Kidney (tissue), 14 donors: Measurements from ENCODE around the gene ARSG. TPM values are rescaled to one million over a fixed set of nuclear protein-coding genes. Genes with fewer than 3 reads are reported as not detected.

ENCODE experiments used
- DNase-seq, 5 donors: peaks; one replicate each; pipeline ENCODE4 v3.0.0-alpha.2; 2013 to 2020
- FAIRE-seq: peaks from 2 replicates; lab custom pipeline; 2012; peaks lifted over from hg19 to GRCh38; lab: Jason Lieb, UNC
- H3K27ac ChIP-seq, 2 donors: one replicate each; pipeline ENCODE4 v1.7.0; 2013; ENCODE audit warnings: low read depth in 2 of 2, low read length in 2 of 2, inconsistent platforms in 1 of 2
- H3K27me3 ChIP-seq: one replicate; pipeline ENCODE4 v1.7.1; 2013; ENCODE audit warnings: low read length, inconsistent platforms; ENCODE audit not compliant: control insufficient read depth, insufficient read depth
- H3K36me3 ChIP-seq, 3 donors: one replicate each; pipeline versions ENCODE4 v1.7.0 to v1.7.1; 2013; ENCODE audit warnings: low read length in 3 of 3, control low read depth in 1 of 3, inconsistent platforms in 1 of 3; ENCODE audit not compliant: insufficient read depth in 3 of 3, control insufficient read depth in 2 of 3
- H3K4me1 ChIP-seq, 3 donors: one replicate each; pipeline versions ENCODE4 v1.7.0 to v1.7.1; 2013; ENCODE audit warnings: low read length in 3 of 3, inconsistent platforms in 1 of 3, low read depth in 1 of 3; ENCODE audit not compliant: control insufficient read depth in 2 of 3, insufficient read depth in 2 of 3
- H3K4me3 ChIP-seq, 3 donors: one replicate each; pipeline versions ENCODE4 v1.7.0 to v1.8.1; 2013; ENCODE audit warnings: low read length in 3 of 3, control low read depth in 1 of 3, inconsistent platforms in 1 of 3
- H3K9ac ChIP-seq, 3 donors: one replicate each; pipeline versions ENCODE4 v1.7.0 to v1.7.1; 2013; ENCODE audit warnings: low read length in 3 of 3, control low read depth in 1 of 3, inconsistent platforms in 1 of 3
- H3K9me3 ChIP-seq, 3 donors: one replicate each; pipeline versions ENCODE4 v1.7.0 to v1.7.1; 2013; ENCODE audit warnings: low read length in 3 of 3, control low read depth in 1 of 3, inconsistent platforms in 1 of 3; ENCODE audit not compliant: control insufficient read depth in 2 of 3, insufficient read depth in 1 of 3
- intact Hi-C: fragments of 100-400 bp; cut with DNase I; formaldehyde crosslinking; loops from one replicate; pipeline ENCODE4 v1.11.1; 2022
- polyA plus RNA-seq: library from polyadenylated mRNA; stranded (reverse); fragments of 350-450 nt; fragmentation: Illumina TruSeq; extraction: RNeasy Lipid Tissue Mini Kit (QIAGEN cat#74804); gene quantifications from one replicate; pipeline ENCODE4 v1.2.3, GENCODE V29; 2014; ENCODE audit warnings: low read depth, low replicate concordance; ENCODE audit not compliant: insufficient read depth
- total RNA-seq: library from RNA; stranded (reverse); fragmentation: NEBNext Ultra II Directional; extraction: Animal tissue kit (Norgen Biotek cat#: 25700); gene quantifications from one replicate; pipeline ENCODE4 v1.2.1, GENCODE V29; 2021
- TF ChIP-seq, protein P1 (sequence below): IDR thresholded peaks from 3 replicates; pipeline ENCODE4 v1.5.1; 2012; ENCODE audit warnings: mild to moderate bottlenecking, moderate library complexity, borderline replicate concordance; ENCODE audit not compliant: insufficient read depth; ENCODE audit errors: extremely low read depth
- donor health status: control.
- donor health status: control.
- donor health status: control.
- donor health status: control.
- donor health status: control.
- donor health status: DM: yes; HTN: yes; CAD: no.
- donor health status: Normal renal cell carcinoma (clear cell type).

Gene ARSG
- total and polyA plus RNA-seq, 2 donors from 2014 or later: 5.0 to 12.6 TPM

DNA sequence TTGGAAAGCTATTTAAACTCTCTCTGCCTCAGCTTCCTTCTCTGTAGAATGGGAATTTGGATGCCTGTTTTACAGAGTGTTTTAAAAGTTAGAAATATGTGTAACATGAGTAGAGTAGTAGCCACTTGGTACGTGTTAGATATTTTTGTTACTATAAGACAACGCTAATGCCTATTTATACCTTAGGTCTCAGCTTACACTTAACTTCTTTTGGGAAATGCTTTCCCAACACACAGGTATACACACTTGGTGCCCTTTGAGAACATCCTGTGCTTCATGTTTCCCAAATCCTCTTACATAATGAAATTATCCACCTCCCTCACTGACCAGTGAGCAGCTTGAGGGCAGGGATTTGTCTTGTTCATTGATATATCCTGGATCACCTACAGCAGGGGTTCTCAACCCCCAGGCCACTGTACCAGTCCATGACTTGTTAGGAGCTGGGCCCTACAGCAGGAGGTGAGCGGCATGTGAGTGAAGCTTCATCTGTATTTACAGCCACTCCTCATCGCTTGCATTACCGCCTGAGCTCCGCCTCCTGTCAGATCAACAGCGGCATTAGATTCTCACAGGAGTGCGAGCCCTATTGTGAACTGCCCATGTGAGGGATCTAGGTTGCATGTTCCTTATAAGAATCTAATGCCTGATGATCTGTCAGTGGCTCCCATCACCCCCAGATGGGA lies 33.5 kb downstream of the ARSG start:
- Histone ChIP-seq H3K9ac (no peak overlapping the region), H3K9me3 (no peaks in the 10 kb centered on the region), H3K36me3 (no peaks in the 10 kb centered on the region), H3K4me1 (no peaks in the 10 kb centered on the region), H3K4me3 (no peak overlapping the region), H3K27me3 (no peaks in the 10 kb centered on the region), H3K27ac (no peak overlapping the region)
- TF ChIP-seq, protein P1, sequence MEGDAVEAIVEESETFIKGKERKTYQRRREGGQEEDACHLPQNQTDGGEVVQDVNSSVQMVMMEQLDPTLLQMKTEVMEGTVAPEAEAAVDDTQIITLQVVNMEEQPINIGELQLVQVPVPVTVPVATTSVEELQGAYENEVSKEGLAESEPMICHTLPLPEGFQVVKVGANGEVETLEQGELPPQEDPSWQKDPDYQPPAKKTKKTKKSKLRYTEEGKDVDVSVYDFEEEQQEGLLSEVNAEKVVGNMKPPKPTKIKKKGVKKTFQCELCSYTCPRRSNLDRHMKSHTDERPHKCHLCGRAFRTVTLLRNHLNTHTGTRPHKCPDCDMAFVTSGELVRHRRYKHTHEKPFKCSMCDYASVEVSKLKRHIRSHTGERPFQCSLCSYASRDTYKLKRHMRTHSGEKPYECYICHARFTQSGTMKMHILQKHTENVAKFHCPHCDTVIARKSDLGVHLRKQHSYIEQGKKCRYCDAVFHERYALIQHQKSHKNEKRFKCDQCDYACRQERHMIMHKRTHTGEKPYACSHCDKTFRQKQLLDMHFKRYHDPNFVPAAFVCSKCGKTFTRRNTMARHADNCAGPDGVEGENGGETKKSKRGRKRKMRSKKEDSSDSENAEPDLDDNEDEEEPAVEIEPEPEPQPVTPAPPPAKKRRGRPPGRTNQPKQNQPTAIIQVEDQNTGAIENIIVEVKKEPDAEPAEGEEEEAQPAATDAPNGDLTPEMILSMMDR: no peak
- DNase-seq: no peak
- intact Hi-C loops: no loop called here
- no peak for FAIRE-seq

DNA sequence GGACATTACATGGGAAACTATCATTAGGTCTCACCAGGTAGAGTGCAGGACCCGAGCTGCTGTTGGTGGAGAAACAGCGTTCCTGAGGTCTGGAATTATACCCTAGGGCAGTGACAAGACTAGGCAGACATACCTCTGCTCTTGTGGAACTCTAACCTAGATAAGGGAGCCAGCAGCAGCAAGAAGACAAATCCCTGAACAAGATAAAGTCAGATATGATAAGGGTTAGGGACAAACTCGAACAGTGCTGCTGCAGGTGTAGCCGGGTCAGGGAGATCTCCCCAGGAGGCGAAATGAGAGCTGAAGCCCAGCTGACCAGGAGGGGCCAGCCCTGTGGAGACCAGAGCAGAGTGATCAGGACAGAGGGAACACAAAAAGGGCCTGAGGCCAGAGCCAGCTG lies 34.7 kb downstream of the ARSG start:
- DNase-seq (no peak), FAIRE-seq (no peak)
- TF ChIP-seq, protein P1: no peak
- no peaks in the 10 kb centered on the region for H3K4me1 ChIP-seq
- no peak overlapping the region for H3K9ac ChIP-seq
- H3K27ac ChIP-seq: no peak overlapping the region
- no peak overlapping the region for H3K4me3 ChIP-seq
- H3K36me3 ChIP-seq: no peaks in the 10 kb centered on the region
- intact Hi-C loops: no loop called here
- H3K9me3 ChIP-seq: no peaks in the 10 kb centered on the region
- H3K27me3 ChIP-seq: no peaks in the 10 kb centered on the region

DNA sequence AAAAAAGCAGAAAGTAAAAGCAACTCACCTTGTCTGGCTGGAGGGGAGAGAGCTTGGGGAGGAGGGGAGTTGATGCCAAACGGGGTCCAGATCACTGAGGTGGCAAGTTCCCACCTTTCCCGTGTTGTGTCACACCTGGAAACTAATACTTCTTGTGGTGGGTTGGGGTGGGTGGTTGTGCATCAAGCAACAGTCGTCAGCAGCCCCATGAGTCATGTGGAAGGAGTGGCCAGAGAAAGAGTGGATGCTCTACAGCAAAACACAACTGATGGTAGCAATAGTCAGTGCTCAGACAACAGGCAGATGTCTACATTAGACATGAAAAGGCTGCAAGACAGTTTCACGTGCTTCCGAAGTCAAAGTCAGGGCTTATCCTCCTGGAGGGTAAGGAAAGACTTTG lies 35.4 kb downstream of the ARSG start:
- no peak for FAIRE-seq
- Histone ChIP-seq H3K9ac (no peak overlapping the region), H3K4me1 (no peaks in the 10 kb centered on the region), H3K9me3 (peaks cover 0 to 4% (median 0%) of the 10 kb centered on the region in 3 donors), H3K4me3 (no peak overlapping the region), H3K27ac (no peak overlapping the region), H3K27me3 (no peaks in the 10 kb centered on the region), H3K36me3 (no peaks in the 10 kb centered on the region)
- no peak for DNase-seq
- intact Hi-C loops: no loop called here
- TF ChIP-seq, protein P1: no peak
